ENCODE measurements around the gene KLK10.
A peak's percentile ranks its signal among the peaks of the same experiment; 100 is the strongest.

The KLK10 gene

DNA sequence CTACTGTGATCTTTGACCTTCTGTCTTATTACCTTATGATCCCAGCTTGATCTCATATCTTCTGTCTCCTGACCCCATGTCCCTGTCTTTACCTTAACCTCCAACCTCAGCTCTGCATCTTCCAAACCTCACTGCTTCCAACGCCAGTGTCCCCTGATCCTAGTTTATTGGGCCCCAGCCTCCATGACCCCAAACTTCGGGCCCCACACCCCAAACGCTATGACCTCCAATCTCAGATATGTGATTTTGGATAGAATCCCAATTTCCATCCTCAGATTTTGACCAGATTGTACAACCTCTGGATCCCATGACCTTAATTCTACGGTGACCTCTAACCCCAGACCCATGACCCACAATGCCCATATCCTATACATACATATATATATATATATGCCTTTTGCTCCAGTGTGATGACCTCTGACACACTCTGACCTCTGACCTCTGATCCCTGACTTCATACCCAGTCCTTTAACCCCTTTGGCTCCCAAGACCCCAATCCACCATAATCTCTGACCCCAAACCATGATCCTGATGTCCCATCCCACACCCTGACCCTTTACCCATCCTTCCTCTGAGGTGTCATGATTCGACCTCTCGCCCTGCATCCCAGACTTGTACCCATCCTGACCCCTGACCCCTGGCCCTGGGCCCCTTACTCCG, 11.8 kb upstream of the KLK10 start:
- H3K4me1 Mint-ChIP-seq = no peaks in the 10 kb centered on the region
- H3K27ac Mint-ChIP-seq = peak overlapping the region; percentile 64
- H3K36me3 Mint-ChIP-seq = no peaks in the 10 kb centered on the region
- H3K27me3 Mint-ChIP-seq = peaks cover 29% of the 10 kb centered on the region
- no peaks in the 10 kb centered on the region for H3K9me3 Mint-ChIP-seq
- H3K4me3 Mint-ChIP-seq = no peak overlapping the region

- Mint-ChIP-seq H3K9me3 (no peaks in the 10 kb centered on the region), H3K4me3 (no peak overlapping the region), H3K4me1 (no peaks in the 10 kb centered on the region), H3K27ac (no peak overlapping the region), H3K27me3 (peaks cover 29% of the 10 kb centered on the region), H3K36me3 (no peaks in the 10 kb centered on the region)
Measured at GRCh38 chr19:51030631-51031030, 11.1 kb upstream of the KLK10 start.

- Mint-ChIP-seq H3K9me3 (no peaks in the 10 kb centered on the region), H3K27ac (no peak overlapping the region), H3K36me3 (no peaks in the 10 kb centered on the region), H3K4me1 (no peaks in the 10 kb centered on the region), H3K4me3 (no peak overlapping the region), H3K27me3 (peaks cover 33% of the 10 kb centered on the region)
Measured at GRCh38 chr19:51029718-51030117, 10.2 kb upstream of the KLK10 start.

GRCh38 chr19:51027873-51028272, 8.4 kb upstream of the KLK10 start:
- peaks cover 28% of the 10 kb centered on the region for H3K27me3 Mint-ChIP-seq
- H3K4me3 Mint-ChIP-seq = no peak overlapping the region
- H3K4me1 Mint-ChIP-seq = no peaks in the 10 kb centered on the region
- no peaks in the 10 kb centered on the region for H3K36me3 Mint-ChIP-seq
- no peaks in the 10 kb centered on the region for H3K9me3 Mint-ChIP-seq
- H3K27ac Mint-ChIP-seq = no peak overlapping the region

GRCh38 chr19:51027126-51027806, 7.8 kb upstream of the KLK10 start:
- H3K36me3 Mint-ChIP-seq = no peaks in the 10 kb centered on the region
- H3K4me1 Mint-ChIP-seq = no peaks in the 10 kb centered on the region
- no peaks in the 10 kb centered on the region for H3K9me3 Mint-ChIP-seq
- peaks cover 28% of the 10 kb centered on the region for H3K27me3 Mint-ChIP-seq
- no peak overlapping the region for H3K4me3 Mint-ChIP-seq
- no peak overlapping the region for H3K27ac Mint-ChIP-seq

GRCh38 chr19:51026554-51026831, 7.0 kb upstream of the KLK10 start, which contains the start of gene KLK11:
Gene KLK11, minus strand, starts transcription at chr19:51026616. Its CDS starts 985 bp downstream, at chr19:51025631.
- Mint-ChIP-seq H3K4me3 (no peak within 1 kb of the TSS), H3K27ac (no peak within 1 kb of the TSS), H3K27me3 (peaks cover 27% of the 10 kb centered on the region), H3K4me1 (no peaks in the 10 kb centered on the region), H3K36me3 (no peaks in the 10 kb centered on the region), H3K9me3 (no peaks in the 10 kb centered on the region)

- H3K27me3 Mint-ChIP-seq = peaks cover 22% of the 10 kb centered on the region
- no peaks in the 10 kb centered on the region for H3K36me3 Mint-ChIP-seq
- no peaks in the 10 kb centered on the region for H3K4me1 Mint-ChIP-seq
- H3K27ac Mint-ChIP-seq = no peak overlapping the region
- H3K9me3 Mint-ChIP-seq = no peaks in the 10 kb centered on the region
- H3K4me3 Mint-ChIP-seq = no peak overlapping the region
Measured at GRCh38 chr19:51025809-51026553, 6.5 kb upstream of the KLK10 start.

GRCh38 chr19:51025401-51025800, 5.9 kb upstream of the KLK10 start:
- Mint-ChIP-seq H3K4me3 (no peak overlapping the region), H3K27ac (no peak overlapping the region), H3K27me3 (peaks cover 20% of the 10 kb centered on the region), H3K36me3 (no peaks in the 10 kb centered on the region), H3K9me3 (no peaks in the 10 kb centered on the region), H3K4me1 (no peaks in the 10 kb centered on the region)

DNA sequence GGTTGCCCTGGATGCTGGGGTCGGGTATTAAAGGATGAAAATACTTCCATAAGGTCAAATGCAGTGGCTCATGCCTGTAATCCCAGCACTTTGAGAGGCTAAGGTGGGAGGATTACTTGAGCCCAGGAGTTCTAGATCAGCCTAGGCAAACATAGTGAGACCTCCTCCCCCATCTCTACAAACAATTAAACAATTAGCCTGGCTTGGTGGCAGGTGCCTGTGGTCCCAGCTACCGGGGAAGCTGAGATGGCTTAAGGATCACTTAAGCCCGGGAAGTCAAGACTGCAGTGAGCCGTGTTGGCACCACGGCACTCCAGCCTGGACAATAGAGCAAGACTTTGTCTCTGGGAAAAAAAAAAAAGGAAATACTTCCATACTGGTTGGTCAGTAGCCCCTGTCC, 5.4 kb upstream of the KLK10 start:
- H3K9me3 Mint-ChIP-seq = no peaks in the 10 kb centered on the region
- H3K4me1 Mint-ChIP-seq = no peaks in the 10 kb centered on the region
- peaks cover 22% of the 10 kb centered on the region for H3K27me3 Mint-ChIP-seq

DNA sequence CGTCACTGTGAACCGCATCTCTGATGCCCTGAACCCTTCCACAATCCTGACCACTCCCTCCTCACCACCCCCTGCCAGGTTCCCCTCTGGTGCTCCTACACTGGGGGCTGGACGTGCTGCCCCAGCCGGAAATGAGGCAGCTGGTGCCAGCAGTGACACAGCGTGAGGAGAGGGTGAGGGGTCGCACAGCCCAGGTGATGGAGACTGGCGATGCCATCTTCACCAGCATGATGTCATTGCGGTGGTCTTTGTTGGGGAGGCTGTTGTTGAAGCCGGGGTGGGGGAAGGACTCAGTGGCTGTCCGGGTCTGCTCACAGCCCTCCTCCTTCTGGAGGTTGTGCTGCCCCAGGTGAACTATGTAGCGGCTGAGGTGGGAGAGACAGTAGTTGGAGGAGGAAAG, 4.4 kb upstream of the KLK10 start:
- H3K36me3 Mint-ChIP-seq = no peaks in the 10 kb centered on the region
- H3K9me3 Mint-ChIP-seq = no peaks in the 10 kb centered on the region
- H3K4me3 Mint-ChIP-seq = no peak overlapping the region
- H3K27ac Mint-ChIP-seq = no peak overlapping the region
- H3K4me1 Mint-ChIP-seq = no peaks in the 10 kb centered on the region
- H3K27me3 Mint-ChIP-seq = peaks cover 17% of the 10 kb centered on the region

More for the DNA sequence above, 5.4 kb upstream of the KLK10 start:
- no peak overlapping the region for H3K4me3 Mint-ChIP-seq
- no peak overlapping the region for H3K27ac Mint-ChIP-seq
- H3K36me3 Mint-ChIP-seq = no peaks in the 10 kb centered on the region

DNA sequence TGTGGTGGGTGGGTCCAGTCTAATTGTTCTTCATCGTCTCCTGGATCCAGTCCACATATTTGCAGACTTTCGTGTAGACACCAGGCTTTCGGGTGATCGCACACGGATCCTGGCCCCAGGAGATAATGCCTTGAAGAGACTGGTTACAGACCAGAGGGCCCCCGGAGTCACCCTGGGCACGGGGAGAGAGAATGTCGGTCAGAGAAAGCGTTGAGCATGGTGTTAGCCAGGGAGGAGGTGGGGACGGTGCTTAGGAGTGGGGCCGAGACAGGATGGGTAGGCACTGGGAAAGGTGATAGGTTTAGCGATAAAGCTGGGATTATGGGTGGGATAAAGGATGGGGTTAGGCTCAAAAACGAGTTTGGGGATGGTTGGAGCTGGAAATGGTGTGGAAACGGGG, 3.0 kb upstream of the KLK10 start:
- no peak overlapping the region for H3K27ac Mint-ChIP-seq
- peaks cover 2% of the 10 kb centered on the region for H3K36me3 Mint-ChIP-seq
- H3K9me3 Mint-ChIP-seq = no peaks in the 10 kb centered on the region
- H3K27me3 Mint-ChIP-seq = peaks cover 22% of the 10 kb centered on the region
- H3K4me3 Mint-ChIP-seq = no peak overlapping the region
- H3K4me1 Mint-ChIP-seq = peaks cover 8% of the 10 kb centered on the region

- no peak overlapping the region for H3K27ac Mint-ChIP-seq
- no peak overlapping the region for H3K4me3 Mint-ChIP-seq
- peaks cover 17% of the 10 kb centered on the region for H3K4me1 Mint-ChIP-seq
- peaks cover 2% of the 10 kb centered on the region for H3K36me3 Mint-ChIP-seq
- H3K27me3 Mint-ChIP-seq = peaks cover 26% of the 10 kb centered on the region
- H3K9me3 Mint-ChIP-seq = no peaks in the 10 kb centered on the region
Measured at GRCh38 chr19:51020988-51021651, 1.6 kb upstream of the KLK10 start.

- Mint-ChIP-seq H3K27me3 (peaks cover 38% of the 10 kb centered on the region), H3K27ac (no peak overlapping the region), H3K4me1 (peaks cover 17% of the 10 kb centered on the region), H3K9me3 (no peaks in the 10 kb centered on the region), H3K36me3 (peaks cover 2% of the 10 kb centered on the region), H3K4me3 (peak overlapping the region; percentile 23)
Measured at GRCh38 chr19:51018745-51019543, 565 bp downstream of the KLK10 start.

DNA sequence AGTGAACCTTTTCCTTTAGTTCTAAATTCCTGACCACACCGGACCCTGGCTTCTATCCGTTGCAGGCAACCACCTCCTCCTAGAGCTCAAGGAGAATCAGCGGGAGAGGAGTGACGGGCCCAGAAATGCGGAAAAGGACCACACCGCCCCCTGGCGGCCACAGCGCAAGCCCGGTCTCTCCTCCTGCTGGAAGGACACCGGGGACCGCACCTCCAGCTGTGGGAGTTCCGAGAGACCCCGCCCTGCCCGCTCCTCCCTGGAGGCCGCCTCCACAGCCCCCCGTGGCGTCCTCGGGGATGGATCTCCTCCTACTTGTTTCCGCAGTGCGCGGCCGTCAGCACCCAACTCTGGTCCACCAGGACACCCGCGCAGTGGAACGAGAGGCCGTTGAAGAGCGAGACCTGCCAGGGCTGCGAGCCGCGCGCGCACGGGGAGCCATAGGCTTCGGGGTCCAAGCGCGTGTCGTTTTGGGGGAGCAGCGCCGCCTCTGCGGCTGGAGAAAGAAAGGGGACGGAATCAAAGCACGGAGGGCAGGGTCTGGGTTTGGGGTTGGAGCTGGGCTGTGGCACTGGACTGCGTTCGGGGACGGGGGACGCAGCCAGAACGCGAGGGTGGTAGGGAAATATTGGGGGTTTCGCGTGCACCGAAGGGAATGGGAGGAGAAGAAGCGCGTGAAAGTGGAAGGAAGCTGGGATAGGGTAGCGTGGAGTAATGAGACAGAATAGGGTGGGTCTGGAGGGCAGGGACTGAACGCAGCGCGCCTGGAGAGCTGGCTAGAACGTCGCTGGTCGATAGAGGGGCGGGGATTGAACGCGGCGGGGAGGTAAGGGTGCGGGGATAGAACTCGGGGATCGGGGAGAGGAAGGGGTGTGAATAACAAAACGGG, 2.5 kb downstream of the KLK10 start:
- no peak overlapping the region for H3K4me3 Mint-ChIP-seq
- no peak overlapping the region for H3K27ac Mint-ChIP-seq
- H3K36me3 Mint-ChIP-seq = peaks cover 2% of the 10 kb centered on the region
- H3K4me1 Mint-ChIP-seq = peaks cover 17% of the 10 kb centered on the region
- H3K9me3 Mint-ChIP-seq = no peaks in the 10 kb centered on the region
- peaks cover 50% of the 10 kb centered on the region for H3K27me3 Mint-ChIP-seq
